Spleen (tissue), 11 donors: ENCODE results near the gene MAL. TPM values are rescaled to one million over a fixed set of nuclear protein-coding genes. Genes with fewer than 3 reads are reported as not detected.
"Not testable (repeated sequence)": the region's sequence is repeated elsewhere in the genome, so short reads cannot be mapped to it uniquely, and the experiment has no call there.

Experiments
- DNase-seq: peaks from one replicate; pipeline ENCODE4 v3.0.0-alpha.2; 2020
- H3K27ac ChIP-seq, 8 donors: fragments of 200-600 bp; sonication (generic) in 7 of 8; 1 replicate in 4 of 8; 2 replicates in 4 of 8; pipeline versions ENCODE4 v1.5.0 to v1.8.0; 2016 to 2021; ENCODE audit warnings: inconsistent platforms in 4 of 8, mild to moderate bottlenecking in 4 of 8, moderate library complexity in 1 of 8
- H3K27me3 ChIP-seq, 7 donors: fragments of 200-600 bp; sonication (generic) in 6 of 7; replicated peaks in 1 of 7; 1 replicate in 4 of 7; 2 replicates in 3 of 7; pipeline versions ENCODE4 v1.5.0 to v1.8.0; 2016 to 2021; ENCODE audit warnings: inconsistent platforms in 3 of 7, mild to moderate bottlenecking in 1 of 7
- H3K36me3 ChIP-seq, 6 donors: fragments of 200-600 bp; sonication (generic) in 5 of 6; 1 replicate in 4 of 6; 2 replicates in 2 of 6; pipeline versions ENCODE4 v1.5.0 to v1.8.0; 2016 to 2021; ENCODE audit warnings: inconsistent platforms in 2 of 6
- H3K4me1 ChIP-seq, 6 donors: fragments of 200-600 bp; sonication (generic) in 5 of 6; 1 replicate in 3 of 6; 2 replicates in 3 of 6; pipeline versions ENCODE4 v1.5.0 to v1.8.0; 2016 to 2021; ENCODE audit warnings: inconsistent platforms in 3 of 6
- H3K4me3 ChIP-seq, 8 donors: fragments of 200-600 bp; sonication (generic) in 7 of 8; 1 replicate in 4 of 8; 2 replicates in 4 of 8; pipeline versions ENCODE4 v1.5.0 to v1.8.0; 2016 to 2021; ENCODE audit warnings: inconsistent platforms in 4 of 8, mild to moderate bottlenecking in 4 of 8, moderate library complexity in 2 of 8
- H3K9me3 ChIP-seq, 8 donors: fragments of 200-600 bp; sonication (generic) in 7 of 8; 1 replicate in 4 of 8; 2 replicates in 4 of 8; pipeline versions ENCODE4 v1.5.0 to v1.8.0; 2016 to 2021; ENCODE audit warnings: inconsistent platforms in 4 of 8
- POLR2A ChIP-seq, 3 donors: fragments of 450-650 bp; IDR thresholded peaks; one replicate each; pipeline ENCODE4 v1.5.1; 2017; ENCODE audit warnings: antibody characterized with exemption in 3 of 3, mild to moderate bottlenecking in 1 of 3
- POLR2AphosphoS5 ChIP-seq, 3 donors: sonication (generic); formaldehyde crosslinking; IDR thresholded peaks; one replicate each; pipeline ENCODE4 v1.5.1; 2017; ENCODE audit warnings: antibody characterized with exemption in 3 of 3
- WGBS, 5 donors: extraction: QIAGEN DNeasy Blood & Tissue Kit in 3 of 5; methylation state at CpG; one replicate each; pipeline versions ENCODE4 v1.1.5 to v1.1.7; 2013 to 2018; 5-methylcytosine and 5-hydroxymethylcytosine counted together
- intact Hi-C: fragments of 100-400 bp; cut with DNase I; formaldehyde crosslinking; loops from one replicate; pipeline ENCODE4 v1.15.0; 2023; ENCODE audit warnings: low total_unique reads
- polyA plus RNA-seq, 3 donors: library from polyadenylated mRNA; stranded (reverse); fragments of 200-250 nt; gene quantifications; one replicate each; pipeline ENCODE4 v1.2.1, GENCODE V29; 2013
- small RNA-seq, 4 donors: library from RNA; depleted of rRNA; stranded (forward); fragments of <200 nt; gene quantifications; one replicate each; pipeline ENCODE3, GENCODE V24; 2016
- total RNA-seq, 7 donors: library from RNA; depleted of rRNA in 3 of 7; stranded (reverse); fragments of >200 nt in 3 of 7; fragmentation: NEBNext Ultra II Directional in 4 of 7; extraction: Animal tissue kit (Norgen Biotek cat#: 25700) in 4 of 7; gene quantifications; one replicate each; pipeline versions ENCODE4 v1.1.0 to v1.2.1, GENCODE V29; 2016 to 2021
- TF ChIP-seq, protein P1 (sequence below), 11 experiments: fragments of 200-600 bp in 7 of 11; fragments of 450-650 bp in 4 of 11; sonication (generic) in 4 of 11; IDR thresholded peaks in 8 of 11; conservative IDR thresholded peaks in 3 of 11; 1 replicate in 7 of 11; 2 replicates in 4 of 11; pipeline versions ENCODE4 v1.4.0 to v1.8.0; 2016 to 2021; ENCODE audit warnings: antibody characterized with exemption in 11 of 11, inconsistent platforms in 4 of 11, mild to moderate bottlenecking in 1 of 11
- donor health status: healthy with polysubstance abuse.
- donor health status: DM: no; HTN: no; CAD: no; lungs with moderate emphysema.
- donor health status: DM: no; HTN: no; CAD: no.
- donor health status: Bipolar disorder and iron deficiency.
- donor health status: healthy.
- donor health status: DM: no; HTN: no; CAD: no.
- donor health status: DM: yes; HTN: yes; CAD: no.

MAL gene
- total and polyA plus RNA-seq, 10 donors, result 4.7 to 18.8 (median 8.7) TPM

DNA sequence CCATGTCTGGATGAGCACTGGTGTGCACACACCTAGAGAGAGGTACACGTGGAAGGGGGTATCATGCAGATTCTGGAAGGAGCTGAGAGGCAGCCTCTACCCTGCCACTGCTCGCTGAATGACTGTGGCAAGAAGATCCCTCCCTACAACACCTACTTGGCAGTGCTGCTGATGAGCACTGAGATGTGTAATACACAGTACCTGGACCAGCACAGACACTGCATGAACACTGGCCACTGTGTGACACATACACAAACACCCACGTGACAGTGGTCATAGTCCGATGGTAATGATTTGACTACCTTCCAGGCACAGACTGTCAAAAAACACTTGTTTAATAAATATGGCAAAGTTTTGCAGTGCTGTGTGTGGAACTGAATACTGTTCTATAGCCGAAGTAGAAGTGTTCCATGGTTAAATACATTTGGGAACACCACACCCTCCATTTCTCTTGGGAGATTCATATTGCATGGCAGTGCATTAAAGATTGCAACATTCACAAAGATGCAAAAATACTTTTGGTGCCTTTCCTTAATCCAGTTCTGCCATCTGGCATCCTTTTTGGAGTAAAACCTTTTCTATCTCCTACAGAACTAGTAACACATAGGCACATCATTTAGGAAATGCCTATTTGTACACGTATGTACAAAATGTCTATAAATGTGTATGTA, 66.5 kb downstream of the MAL start:
- no peaks in the 10 kb centered on the region for H3K4me1 ChIP-seq
- intact Hi-C loops, result no loop called here
- WGBS, 5 donors, result 91 to 99% (median 94%) methylated on average over 6 of the region's 6 CpGs
- TF ChIP-seq POLR2A (IDR thresholded peaks at IDR 0.05) (no peak), POLR2AphosphoS5 (IDR thresholded peaks at IDR 0.05) (no peak)
- TF ChIP-seq, protein P1, sequence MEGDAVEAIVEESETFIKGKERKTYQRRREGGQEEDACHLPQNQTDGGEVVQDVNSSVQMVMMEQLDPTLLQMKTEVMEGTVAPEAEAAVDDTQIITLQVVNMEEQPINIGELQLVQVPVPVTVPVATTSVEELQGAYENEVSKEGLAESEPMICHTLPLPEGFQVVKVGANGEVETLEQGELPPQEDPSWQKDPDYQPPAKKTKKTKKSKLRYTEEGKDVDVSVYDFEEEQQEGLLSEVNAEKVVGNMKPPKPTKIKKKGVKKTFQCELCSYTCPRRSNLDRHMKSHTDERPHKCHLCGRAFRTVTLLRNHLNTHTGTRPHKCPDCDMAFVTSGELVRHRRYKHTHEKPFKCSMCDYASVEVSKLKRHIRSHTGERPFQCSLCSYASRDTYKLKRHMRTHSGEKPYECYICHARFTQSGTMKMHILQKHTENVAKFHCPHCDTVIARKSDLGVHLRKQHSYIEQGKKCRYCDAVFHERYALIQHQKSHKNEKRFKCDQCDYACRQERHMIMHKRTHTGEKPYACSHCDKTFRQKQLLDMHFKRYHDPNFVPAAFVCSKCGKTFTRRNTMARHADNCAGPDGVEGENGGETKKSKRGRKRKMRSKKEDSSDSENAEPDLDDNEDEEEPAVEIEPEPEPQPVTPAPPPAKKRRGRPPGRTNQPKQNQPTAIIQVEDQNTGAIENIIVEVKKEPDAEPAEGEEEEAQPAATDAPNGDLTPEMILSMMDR (IDR thresholded peaks at IDR 0.05 in 8 of 11, conservative IDR thresholded peaks at IDR 0.05 in 3 of 11), result no peak
- DNase-seq, result no peak
- H3K36me3 ChIP-seq, result peaks cover 0 to 98% (median 62%) of the 10 kb centered on the region in 6 donors
- no peak overlapping the region for H3K4me3 ChIP-seq
- no peak overlapping the region for H3K27ac ChIP-seq
- no peaks in the 10 kb centered on the region for H3K27me3 ChIP-seq
- H3K9me3 ChIP-seq, result peaks cover 0 to under 1% (median 0%) of the 10 kb centered on the region in 8 donors

DNA sequence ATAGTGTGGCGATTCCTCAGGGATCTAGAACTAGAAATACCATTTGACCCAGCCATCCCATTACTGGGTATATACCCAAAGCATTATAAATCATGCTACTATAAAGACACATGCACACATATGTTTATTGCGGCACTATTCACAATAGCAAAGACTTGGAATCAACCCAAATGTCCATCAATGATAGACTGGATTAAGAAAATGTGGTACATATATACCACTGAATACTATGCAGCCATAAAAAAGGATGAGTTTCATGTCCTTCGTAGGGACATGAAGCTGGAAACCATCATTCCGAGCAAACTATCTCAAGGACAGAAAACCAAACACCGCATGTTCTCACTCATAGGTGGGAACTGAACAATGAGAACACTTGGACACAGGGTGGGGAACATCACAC, 72.8 kb downstream of the MAL start:
- H3K27me3 ChIP-seq, DNase-seq, intact Hi-C loops, H3K27ac ChIP-seq, H3K4me1 ChIP-seq, H3K4me3 ChIP-seq: not testable (repeated sequence)
- 94 to 96% (median 95%) methylated on average over 5 of the region's 5 CpGs for WGBS, 5 donors
- peaks cover 3 to 98% (median 65%) of the 10 kb centered on the region in 6 donors for H3K36me3 ChIP-seq
- H3K9me3 ChIP-seq, result peaks cover 0 to 20% (median 13%) of the 10 kb centered on the region in 8 donors

DNA sequence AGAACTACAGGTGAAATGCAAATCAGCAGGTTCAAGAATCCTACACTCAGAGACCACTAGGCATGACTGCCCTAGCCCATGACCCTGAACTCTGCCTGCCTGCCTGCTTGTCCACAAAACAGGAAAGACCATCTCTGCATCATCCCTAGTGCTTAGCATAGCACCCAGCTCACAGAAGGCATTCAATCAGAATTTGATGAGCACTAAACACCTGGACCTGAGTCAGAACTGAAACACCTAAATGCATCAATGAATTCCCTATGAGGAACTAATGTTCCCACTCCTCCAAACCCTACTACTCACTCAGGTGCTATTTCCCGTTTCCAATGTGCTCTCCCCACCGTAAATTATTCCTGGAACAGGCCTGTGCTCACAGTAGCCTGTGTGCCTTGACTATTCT, 74.4 kb downstream of the MAL start:
- no peak overlapping the region for H3K4me3 ChIP-seq
- H3K9me3 ChIP-seq, result peaks cover 0 to 20% (median 13%) of the 10 kb centered on the region in 8 donors
- WGBS, 5 donors, result 89 to 93% (median 91%) methylated on average over 2 of the region's 2 CpGs
- H3K27ac ChIP-seq, result no peak overlapping the region
- H3K36me3 ChIP-seq, result peaks cover 3 to 98% (median 74%) of the 10 kb centered on the region in 6 donors
- TF ChIP-seq POLR2AphosphoS5 (IDR thresholded peaks at IDR 0.05) (no peak), POLR2A (IDR thresholded peaks at IDR 0.05) (no peak)
- TF ChIP-seq, protein P1 (IDR thresholded peaks at IDR 0.05 in 8 of 11, conservative IDR thresholded peaks at IDR 0.05 in 3 of 11), result no peak
- H3K4me1 ChIP-seq, result no peaks in the 10 kb centered on the region
- H3K27me3 ChIP-seq, result no peaks in the 10 kb centered on the region
- intact Hi-C loops, result no loop called here
- no peak for DNase-seq

Small RNA genes lying within 50 kb of the gene (small RNA-seq; reads per million reads assigned to genes)
- gene RN7SL575P, result 0 reads per million in 4 donors

Other genes with a start within 250 kb of the MAL start
- gene TEKT4, start 154.3 kb upstream of the MAL start, total RNA-seq, result not detected
- gene TEKT4, start 154.3 kb upstream of the MAL start, polyA plus RNA-seq, result not detected
- gene MRPS5, start 96.1 kb downstream of the MAL start, total RNA-seq, result 10 to 100 TPM; 37.5 to 63.6 (median 45.8) TPM
- 10 to 100 TPM; 53.4 to 92.2 (median 82.7) TPM for gene MRPS5, start 96.1 kb downstream of the MAL start, polyA plus RNA-seq
- gene ZNF514, start 134.1 kb downstream of the MAL start, total RNA-seq, result 10 to 100 TPM; 14.7 to 23.1 (median 18.0) TPM
- 10 to 100 TPM in 2 of 3 donors, 1 to 10 TPM in 1; 8.3 to 12.6 (median 11.2) TPM for gene ZNF514, start 134.1 kb downstream of the MAL start, polyA plus RNA-seq
- gene ZNF2, start 140.1 kb downstream of the MAL start, total RNA-seq, result 1 to 10 TPM; 4.0 to 8.3 (median 5.1) TPM
- gene ZNF2, start 140.1 kb downstream of the MAL start, polyA plus RNA-seq, result 1 to 10 TPM; 1.5 to 1.9 (median 1.5) TPM
- 10 to 100 TPM in 1 of 7 donors, 1 to 10 TPM in 6; 4.6 to 10.8 (median 6.2) TPM for gene ZNF892, start 181.8 kb downstream of the MAL start, total RNA-seq
- gene ZNF892, start 181.8 kb downstream of the MAL start, polyA plus RNA-seq, result under 1 TPM; 0.13 to 0.77 (median 0.29) TPM
- 1 to 10 TPM in 6 of 7 donors, under 1 TPM in 1; 0.50 to 4.9 (median 2.7) TPM for gene PROM2, start 248.7 kb downstream of the MAL start, total RNA-seq
- under 1 TPM; 0.21 to 0.74 (median 0.52) TPM for gene PROM2, start 248.7 kb downstream of the MAL start, polyA plus RNA-seq